ENCODE results near the gene DAPK1. TPM values are rescaled to one million over a fixed set of nuclear protein-coding genes. Genes with fewer than 3 reads are reported as not detected.

DAPK1 gene
- total and polyA plus RNA-seq, 10 of the 15 experiments (the other 5 are each of a cell fraction or from before 2014, with no cell fraction given) = 8.2 to 94.7 (median 51.6) TPM

DNA sequence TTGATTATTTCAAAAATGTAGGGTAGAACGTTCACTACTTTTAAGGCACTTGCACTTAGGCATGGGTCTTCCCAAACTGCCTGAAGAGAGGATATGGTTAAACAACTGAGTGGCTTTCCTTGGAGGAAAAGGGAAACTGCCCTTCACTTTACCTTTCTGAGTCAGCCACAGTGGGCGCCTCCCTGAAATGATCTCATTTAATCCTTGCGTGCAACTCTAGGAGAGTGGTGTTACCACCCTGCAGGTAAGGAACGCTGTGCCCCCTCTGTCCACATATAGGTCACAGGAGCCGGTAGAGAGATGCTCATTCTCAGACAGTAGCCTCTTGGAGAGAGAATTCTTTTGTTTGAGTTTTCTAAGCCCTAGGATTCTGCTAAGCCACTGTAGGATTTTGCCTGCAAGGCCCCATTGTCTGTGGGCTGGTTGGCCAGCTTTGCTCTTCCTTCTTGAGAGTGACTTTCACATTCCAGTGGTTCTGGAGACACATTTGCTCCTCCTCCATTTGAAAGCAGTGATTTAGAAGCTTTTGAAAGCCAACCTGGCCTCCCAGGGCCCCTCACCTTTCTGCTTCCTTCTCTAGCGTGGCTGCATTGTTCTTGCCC is 118.0 kb downstream of the DAPK1 start:
- H3K79me2 ChIP-seq (ENCODE audit: control insufficient read depth, insufficient read depth, low read length) = no peaks in the 10 kb centered on the region
- H3K9me3 ChIP-seq (replicated peaks; ENCODE audit: control insufficient read depth, insufficient read depth, low read length) = no peaks in the 10 kb centered on the region
- FAIRE-seq (no peak), ATAC-seq (no peak), DNase-seq (ENCODE audit: low read depth, low spot score) (no peak)
- SMC1A ChIA-PET (ENCODE audit: uncharacterized antibody, unreplicated experiment) = no interaction called here
- no peak overlapping the region for H3K4me3 ChIP-seq
- H3K9ac ChIP-seq (ENCODE audit: control insufficient read depth, insufficient read depth, low read length) = no peak overlapping the region
- CTCF ChIA-PET = no interaction called here
- POLR2A ChIA-PET = no interaction called here
- TF ChIP-seq CHD1 (IDR thresholded peaks at IDR 0.05; ENCODE audit: low read depth, low read length) (no peak), EED (IDR thresholded peaks at IDR 0.05; ENCODE audit: low read depth) (peak; percentile 76)
- H3K4me1 ChIP-seq (ENCODE audit: control insufficient read depth, insufficient read depth, low read length) = peaks cover 27% of the 10 kb centered on the region
- no peak overlapping the region for H2AFZ ChIP-seq (ENCODE audit: control insufficient read depth, low read depth, low read length)
- in situ Hi-C loops (cut with MboI) = no loop called here
- no TSS peak for BruUV-seq (replicated peaks)
- peaks cover 2 to 15% of the 10 kb centered on the region in 2 experiments; a peak in 2 of 4 replicates for H3K36me3 ChIP-seq (ENCODE audit: control insufficient read depth in 2 of 2, insufficient read depth in 2 of 2, low read length in 1 of 2)
- no peak overlapping the region for H3K27ac ChIP-seq (ENCODE audit: control insufficient read depth, insufficient read depth)
- intact Hi-C loops (cut with micrococcal nuclease; ENCODE audit: unreplicated experiment) = no loop called here
- RAD21 ChIA-PET (ENCODE audit: unreplicated experiment) = no interaction called here
- no peaks in the 10 kb centered on the region for H3K27me3 ChIP-seq (replicated peaks in 1 of 2; ENCODE audit: control insufficient read depth in 2 of 2, insufficient read depth in 2 of 2, low read length in 1 of 2)
- 57% methylated on average over 6 of the region's 6 CpGs for WGBS (ENCODE audit: insufficient coverage, insufficient replicate concordance, low lambda C conversion rate, missing lambda C conversion rate)
- H3K4me2 ChIP-seq (ENCODE audit: control insufficient read depth, insufficient read depth) = no peak overlapping the region
- no peaks in the 10 kb centered on the region for H4K20me1 ChIP-seq (ENCODE audit: control insufficient read depth, insufficient read depth)

DNA sequence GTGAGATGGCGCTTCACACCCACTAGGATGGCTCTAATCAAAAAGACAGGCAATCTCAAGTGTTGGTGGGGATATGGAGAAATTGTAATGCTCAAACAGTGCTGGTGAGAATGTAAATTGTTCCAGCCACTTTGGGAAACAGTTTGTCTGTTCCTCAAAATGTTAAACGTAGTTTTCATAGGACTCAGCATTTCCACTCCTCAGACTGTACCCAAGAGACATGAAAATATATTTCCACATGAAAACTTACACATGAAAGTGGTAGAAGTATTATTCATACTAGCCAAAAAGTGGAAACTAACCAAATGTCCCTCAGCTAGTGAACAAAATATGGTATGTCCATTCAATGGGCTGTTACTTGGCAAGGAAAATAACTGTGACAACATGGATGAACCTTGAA is 120.6 kb downstream of the DAPK1 start:
- ChIA-PET SMC1A (ENCODE audit: uncharacterized antibody, unreplicated experiment) (no interaction called here), RAD21 (ENCODE audit: unreplicated experiment) (no interaction called here), POLR2A (no interaction called here), CTCF (no interaction called here)
- Histone ChIP-seq H4K20me1 (ENCODE audit: control insufficient read depth, insufficient read depth) (no peaks in the 10 kb centered on the region), H3K9me3 (replicated peaks; ENCODE audit: control insufficient read depth, insufficient read depth, low read length) (no peaks in the 10 kb centered on the region), H3K4me1 (ENCODE audit: control insufficient read depth, insufficient read depth, low read length) (peaks cover 16% of the 10 kb centered on the region), H3K27ac (ENCODE audit: control insufficient read depth, insufficient read depth) (no peak overlapping the region), H2AFZ (ENCODE audit: control insufficient read depth, low read depth, low read length) (no peak overlapping the region), H3K36me3 (ENCODE audit: control insufficient read depth in 2 of 2, insufficient read depth in 2 of 2, low read length in 1 of 2) (peaks cover 2 to 12% of the 10 kb centered on the region in 2 experiments; a peak in 2 of 4 replicates), H3K4me3 (no peak overlapping the region), H3K9ac (ENCODE audit: control insufficient read depth, insufficient read depth, low read length) (no peak overlapping the region), H3K4me2 (ENCODE audit: control insufficient read depth, insufficient read depth) (no peak overlapping the region), H3K27me3 (replicated peaks in 1 of 2; ENCODE audit: control insufficient read depth in 2 of 2, insufficient read depth in 2 of 2, low read length in 1 of 2) (no peaks in the 10 kb centered on the region), H3K79me2 (ENCODE audit: control insufficient read depth, insufficient read depth, low read length) (no peaks in the 10 kb centered on the region)
- intact Hi-C loops (cut with micrococcal nuclease; ENCODE audit: unreplicated experiment) (no loop called here), in situ Hi-C loops (cut with MboI) (no loop called here)
- no peak for DNase-seq (ENCODE audit: low read depth, low spot score)
- WGBS (ENCODE audit: insufficient coverage, insufficient replicate concordance, low lambda C conversion rate, missing lambda C conversion rate) = 77% methylated on average over 2 of the region's 2 CpGs
- no peak for FAIRE-seq
- BruUV-seq (replicated peaks) = no TSS peak
- no peak for ATAC-seq
- TF ChIP-seq PAX8 (IDR thresholded peaks at IDR 0.05) (no peak), HDAC6 (IDR thresholded peaks at IDR 0.05; ENCODE audit: unreplicated experiment) (no peak), SRF (IDR thresholded peaks at IDR 0.05; ENCODE audit: low read depth in 2 of 2, low read length in 2 of 2) (no peak), ZNF217 (IDR thresholded peaks at IDR 0.05) (no peak), SP1 (IDR thresholded peaks at IDR 0.05; ENCODE audit: low read depth, low read length) (no peak), PAX5 (IDR thresholded peaks at IDR 0.05; ENCODE audit: borderline replicate concordance, low read depth, low read length) (no peak)
- TF ChIP-seq, protein P1, sequence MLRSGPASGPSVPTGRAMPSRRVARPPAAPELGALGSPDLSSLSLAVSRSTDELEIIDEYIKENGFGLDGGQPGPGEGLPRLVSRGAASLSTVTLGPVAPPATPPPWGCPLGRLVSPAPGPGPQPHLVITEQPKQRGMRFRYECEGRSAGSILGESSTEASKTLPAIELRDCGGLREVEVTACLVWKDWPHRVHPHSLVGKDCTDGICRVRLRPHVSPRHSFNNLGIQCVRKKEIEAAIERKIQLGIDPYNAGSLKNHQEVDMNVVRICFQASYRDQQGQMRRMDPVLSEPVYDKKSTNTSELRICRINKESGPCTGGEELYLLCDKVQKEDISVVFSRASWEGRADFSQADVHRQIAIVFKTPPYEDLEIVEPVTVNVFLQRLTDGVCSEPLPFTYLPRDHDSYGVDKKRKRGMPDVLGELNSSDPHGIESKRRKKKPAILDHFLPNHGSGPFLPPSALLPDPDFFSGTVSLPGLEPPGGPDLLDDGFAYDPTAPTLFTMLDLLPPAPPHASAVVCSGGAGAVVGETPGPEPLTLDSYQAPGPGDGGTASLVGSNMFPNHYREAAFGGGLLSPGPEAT (IDR thresholded peaks at IDR 0.05; ENCODE audit: low read depth) = no peak
- TF ChIP-seq, protein P2, sequence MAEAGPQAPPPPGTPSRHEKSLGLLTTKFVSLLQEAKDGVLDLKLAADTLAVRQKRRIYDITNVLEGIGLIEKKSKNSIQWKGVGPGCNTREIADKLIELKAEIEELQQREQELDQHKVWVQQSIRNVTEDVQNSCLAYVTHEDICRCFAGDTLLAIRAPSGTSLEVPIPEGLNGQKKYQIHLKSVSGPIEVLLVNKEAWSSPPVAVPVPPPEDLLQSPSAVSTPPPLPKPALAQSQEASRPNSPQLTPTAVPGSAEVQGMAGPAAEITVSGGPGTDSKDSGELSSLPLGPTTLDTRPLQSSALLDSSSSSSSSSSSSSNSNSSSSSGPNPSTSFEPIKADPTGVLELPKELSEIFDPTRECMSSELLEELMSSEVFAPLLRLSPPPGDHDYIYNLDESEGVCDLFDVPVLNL (IDR thresholded peaks at IDR 0.05; ENCODE audit: low read depth, low read length) = no peak
